H1 (cell line): Measurements from ENCODE around the gene POLR1G. TPM values are rescaled to one million over a fixed set of nuclear protein-coding genes. Genes with fewer than 3 reads are reported as not detected.

Source experiments
- CTCF ChIA-PET: fragments of 300-600 bp; sonication (Branson Sonifier 250); formaldehyde crosslinking; loops from one replicate; lab custom pipeline; 2021; ENCODE audit not compliant: partially characterized antibody; lab: Charles Lee
- POLR2A ChIA-PET: fragments of 300-600 bp; sonication (Branson Sonifier 250); formaldehyde crosslinking; loops from one replicate; lab custom pipeline; 2021; ENCODE audit warnings: inconsistent platforms; ENCODE audit not compliant: partially characterized antibody; lab: Charles Lee
- DNase-seq, 2 experiments: peaks; one replicate each; pipeline versions ENCODE4 v3.0.0 to v3.0.0-alpha.2; 2010 to 2022; ENCODE audit warnings: low spot score in 2 of 2, low read depth in 1 of 2, mixed read lengths in 1 of 2
- FAIRE-seq: peaks from 2 replicates; lab custom pipeline; 2011; peaks lifted over from hg19 to GRCh38; lab: Jason Lieb, UNC
- H2AFZ ChIP-seq: 2 replicates; pipeline ENCODE4 v1.8.1; 2012; ENCODE audit warnings: low read length, inconsistent platforms
- H2AK5ac ChIP-seq: 2 replicates; pipeline ENCODE4 v1.6.1; 2013; ENCODE audit warnings: low read depth, low read length
- H2BK120ac ChIP-seq: replicated peaks from 2 replicates; pipeline ENCODE3; 2013; ENCODE audit warnings: low read depth, low read length, inconsistent platforms
- H2BK12ac ChIP-seq: 2 replicates; pipeline ENCODE4 v1.6.1; 2013; ENCODE audit warnings: low read depth, low read length
- H2BK15ac ChIP-seq: 2 replicates; pipeline ENCODE4 v1.6.1; 2013; ENCODE audit warnings: low read length
- H2BK20ac ChIP-seq: 2 replicates; pipeline ENCODE4 v1.6.1; 2013; ENCODE audit warnings: low read length
- H2BK5ac ChIP-seq: 2 replicates; pipeline ENCODE4 v1.6.1; 2013; ENCODE audit warnings: low read depth, low read length
- H3K14ac ChIP-seq: 2 replicates; pipeline ENCODE4 v1.6.1; 2013; ENCODE audit warnings: inconsistent platforms; ENCODE audit not compliant: insufficient read length
- H3K18ac ChIP-seq: 2 replicates; pipeline ENCODE4 v1.6.1; 2013; ENCODE audit warnings: low read length; ENCODE audit errors: extremely low read depth
- H3K23ac ChIP-seq: 2 replicates; pipeline ENCODE4 v1.6.1; 2013; ENCODE audit warnings: inconsistent platforms; ENCODE audit not compliant: insufficient read length
- H3K23me2 ChIP-seq: 2 replicates; pipeline ENCODE4 v1.6.1; 2013; ENCODE audit warnings: low read depth, low read length
- H3K27ac ChIP-seq: 2 replicates; pipeline ENCODE4 v1.6.1; 2011; ENCODE audit warnings: low read depth, low read length, inconsistent platforms
- H3K27me3 ChIP-seq, 4 experiments: replicated peaks in 1 of 4; 1 replicate in 1 of 4; 2 replicates in 3 of 4; pipeline versions ENCODE4 v1.6.1 to v1.8.1; 2011 to 2013; ENCODE audit warnings: low read length in 3 of 4, mild to moderate bottlenecking in 3 of 4, inconsistent platforms in 2 of 4, mixed read lengths in 2 of 4, moderate library complexity in 1 of 4; ENCODE audit not compliant: control insufficient read depth in 3 of 4, insufficient read depth in 3 of 4; ENCODE audit errors: extremely low read depth in 1 of 4
- H3K36me3 ChIP-seq, 4 experiments: 2 replicates each; pipeline versions ENCODE4 v1.6.1 to v1.8.1; 2011 to 2013; ENCODE audit warnings: mild to moderate bottlenecking in 4 of 4, low read length in 3 of 4, moderate library complexity in 2 of 4, control low read depth in 1 of 4, inconsistent platforms in 1 of 4; ENCODE audit not compliant: insufficient read depth in 4 of 4, control insufficient read depth in 2 of 4
- H3K4ac ChIP-seq: replicated peaks from 2 replicates; pipeline ENCODE3; 2013; ENCODE audit warnings: low read length, low read depth, mixed read lengths, inconsistent platforms; ENCODE audit not compliant: insufficient read length
- H3K4me1 ChIP-seq, 4 experiments: replicated peaks in 1 of 4; 1 replicate in 1 of 4; 2 replicates in 3 of 4; pipeline versions ENCODE4 v1.6.1 to v1.8.1; 2011 to 2013; ENCODE audit warnings: low read length in 3 of 4, inconsistent platforms in 2 of 4, mixed read lengths in 1 of 4; ENCODE audit not compliant: insufficient read depth in 4 of 4, control insufficient read depth in 3 of 4
- H3K4me2 ChIP-seq, 2 experiments: 2 replicates each; pipeline versions ENCODE4 v1.6.1 to v1.8.1; 2011 to 2013; ENCODE audit warnings: low read depth in 2 of 2, low read length in 2 of 2, control low read depth in 1 of 2, inconsistent platforms in 1 of 2, mild to moderate bottlenecking in 1 of 2; ENCODE audit not compliant: insufficient read depth in 1 of 2
- H3K4me3 ChIP-seq, 4 experiments: fragments of 200-600, 300-600 bp in 1 of 4; sonication (generic), shearing (Covaris generic), sonication (Bioruptor Twin) in 1 of 4; 2 replicates each; pipeline versions ENCODE4 v1.5.1 to v1.8.1; 2011 to 2016; ENCODE audit warnings: low read length in 4 of 4, low read depth in 3 of 4, control low read depth in 2 of 4, inconsistent platforms in 2 of 4, mild to moderate bottlenecking in 2 of 4, mixed read lengths in 1 of 4, moderate library complexity in 1 of 4; ENCODE audit not compliant: insufficient read depth in 2 of 4; ENCODE audit errors: extremely low read depth in 1 of 4
- H3K56ac ChIP-seq: replicated peaks from 2 replicates; pipeline ENCODE3; 2013; ENCODE audit warnings: low read depth, mild to moderate bottlenecking, mixed read lengths, low read length, inconsistent platforms; ENCODE audit not compliant: insufficient read length
- H3K79me1 ChIP-seq: 2 replicates; pipeline ENCODE4 v1.6.1; 2013; ENCODE audit warnings: low read depth, low read length, control low read depth
- H3K79me2 ChIP-seq, 2 experiments: 2 replicates each; pipeline versions ENCODE4 v1.6.1 to v1.8.1; 2012 to 2013; ENCODE audit warnings: low read length in 2 of 2, mild to moderate bottlenecking in 2 of 2, inconsistent platforms in 1 of 2; ENCODE audit not compliant: insufficient read depth in 2 of 2, control insufficient read depth in 1 of 2
- H3K9ac ChIP-seq, 4 experiments: replicated peaks in 1 of 4; 1 replicate in 1 of 4; 2 replicates in 3 of 4; pipeline versions ENCODE4 v1.6.1 to v1.8.1; 2011 to 2013; ENCODE audit warnings: low read depth in 3 of 4, low read length in 3 of 4, control low read depth in 2 of 4, mild to moderate bottlenecking in 2 of 4, moderate library complexity in 2 of 4, inconsistent platforms in 1 of 4; ENCODE audit errors: extremely low read depth in 1 of 4
- H3K9me3 ChIP-seq, 2 experiments: 2 replicates each; pipeline versions ENCODE4 v1.6.1 to v1.8.1; 2012 to 2013; ENCODE audit warnings: mild to moderate bottlenecking in 2 of 2, moderate library complexity in 2 of 2, control low read depth in 1 of 2, inconsistent platforms in 1 of 2, low read depth in 1 of 2, low read length in 1 of 2, mixed read lengths in 1 of 2; ENCODE audit not compliant: insufficient read depth in 2 of 2
- H4K20me1 ChIP-seq, 2 experiments: replicated peaks in 1 of 2; 2 replicates each; pipeline versions ENCODE3 to v1.8.1; 2011 to 2013; ENCODE audit warnings: inconsistent platforms in 2 of 2, low read length in 2 of 2, mild to moderate bottlenecking in 1 of 2; ENCODE audit not compliant: insufficient read depth in 2 of 2, control insufficient read depth in 1 of 2
- H4K5ac ChIP-seq: 2 replicates; pipeline ENCODE4 v1.6.1; 2013; ENCODE audit warnings: low read length, low read depth, mixed read lengths, inconsistent platforms; ENCODE audit not compliant: insufficient read length
- H4K8ac ChIP-seq: 2 replicates; pipeline ENCODE4 v1.8.0; 2013; ENCODE audit warnings: mild to moderate bottlenecking, moderate library complexity, low read length, inconsistent platforms; ENCODE audit not compliant: insufficient read depth; ENCODE audit errors: extremely low read depth
- H4K91ac ChIP-seq: replicated peaks from 2 replicates; pipeline ENCODE3; 2013; ENCODE audit warnings: low read length, mixed read lengths, inconsistent platforms; ENCODE audit not compliant: insufficient read length
- WGBS, 2 experiments: shearing (Covaris generic) in 1 of 2; methylation state at CpG; one replicate each; pipeline versions ENCODE4 v1.1.6 to v1.1.7; 2013 to 2015; ENCODE audit warnings: low lambda C conversion rate in 2 of 2, mixed read lengths in 2 of 2, inconsistent platforms in 1 of 2, low coverage in 1 of 2, missing lambda C conversion rate in 1 of 2; ENCODE audit not compliant: insufficient replicate concordance in 2 of 2, insufficient coverage in 1 of 2, insufficient read length in 1 of 2; ENCODE audit errors: extremely low coverage in 1 of 2, missing lambda C conversion rate in 1 of 2; 5-methylcytosine and 5-hydroxymethylcytosine counted together
- polyA plus RNA-seq, 7 experiments: library from polyadenylated mRNA; depleted of rRNA in 3 of 7; stranded (reverse) in 5 of 7; unstranded in 2 of 7; fragments of >200 nt in 5 of 7; fragments of 200-250 nt in 2 of 7; gene quantifications; 1 replicate in 5 of 7; 2 replicates in 1 of 7; 4 replicates in 1 of 7; pipeline versions ENCODE4 v1.2.1 to v1.2.3, GENCODE V29; 2011 to 2013; ENCODE audit warnings: missing spikeins in 2 of 7, mixed read lengths in 2 of 7
- total RNA-seq: library from RNA; stranded (reverse); fragmentation: NEBNext Ultra II Directional; extraction: Animal tissue kit (Norgen Biotek cat#: 25700); gene quantifications from 2 replicates; pipeline ENCODE4 v1.2.1, GENCODE V29; 2021

POLR1G gene
- total and polyA plus RNA-seq, 2 of the 8 experiments (the other 6 are each of a cell fraction or from before 2014, with no cell fraction given), result 16.8 to 34.8 TPM

- H4K91ac ChIP-seq, result no peak overlapping the region
- H3K23ac ChIP-seq, result no peak overlapping the region
- H4K8ac ChIP-seq, result no peak overlapping the region
- no peak overlapping the region for H2BK5ac ChIP-seq
- no peak overlapping the region for H3K4me2 ChIP-seq
- H2BK15ac ChIP-seq, result no peak overlapping the region
- H3K79me1 ChIP-seq, result peaks cover 4% of the 10 kb centered on the region; the same call in 1 of the 2 replicates
- ChIA-PET CTCF (interaction anchor here (1.3 kb wide), 1 partner anchor 13 kb away, joined by 3 read pairs; no protein-coding TSS in a partner anchor), POLR2A (interaction anchor here (0.9 to 3.1 kb wide), 3 partner anchors 11 to 51 kb away, joined by 3 to 25 read pairs (median 5); partner anchors contain the start of gene ERCC2)
- H4K20me1 ChIP-seq, result peaks cover 0 to 29% of the 10 kb centered on the region in 2 experiments
- no peaks in the 10 kb centered on the region for H3K9me3 ChIP-seq
- FAIRE-seq (no peak), DNase-seq (no peak)
- no peak overlapping the region for H3K56ac ChIP-seq
- H2AK5ac ChIP-seq, result no peak overlapping the region
- no peak overlapping the region for H2BK120ac ChIP-seq
- no peak overlapping the region for H4K5ac ChIP-seq
- H3K18ac ChIP-seq, result no peak overlapping the region
- H3K4me3 ChIP-seq, result no peak overlapping the region
- H3K23me2 ChIP-seq, result no peaks in the 10 kb centered on the region
- no peak overlapping the region for H3K4ac ChIP-seq
- H3K27me3 ChIP-seq, result no peaks in the 10 kb centered on the region
- H2BK20ac ChIP-seq, result no peak overlapping the region
- no peak overlapping the region for H2BK12ac ChIP-seq
- no peak overlapping the region for H3K27ac ChIP-seq
- H3K4me1 ChIP-seq, result no peaks in the 10 kb centered on the region
- H2AFZ ChIP-seq, result no peak overlapping the region
- no peak overlapping the region for H3K9ac ChIP-seq
- no peaks in the 10 kb centered on the region for H3K79me2 ChIP-seq
- no peak overlapping the region for H3K14ac ChIP-seq
- 97% methylated on average over 11 of the region's 11 CpGs; no CpG with 5 or more reads in 1 of the 2 experiments for WGBS, 2 experiments
- peaks cover 26 to 72% (median 55%) of the 10 kb centered on the region in 4 experiments for H3K36me3 ChIP-seq
Observed at GRCh38 chr19:45357445-45357783, 49.0 kb upstream of the POLR1G start.
